GM12892 (cell line): ENCODE measurements around the gene CS.
"Not testable (repeated sequence)": the region's sequence is repeated elsewhere in the genome, so short reads cannot be mapped to it uniquely, and the experiment has no call there.

ENCODE experiments used
- POLR2A ChIP-seq: IDR thresholded peaks from 2 replicates; pipeline ENCODE4 v1.6.1; 2011; ENCODE audit warnings: low read depth, low read length, control low read depth
- POLR2AphosphoS5 ChIP-seq: IDR thresholded peaks from 2 replicates; pipeline ENCODE4 v1.6.1; 2011; ENCODE audit warnings: low read depth, low read length, control low read depth
- TAF1 ChIP-seq: IDR thresholded peaks from 2 replicates; pipeline ENCODE4 v1.6.1; 2011; ENCODE audit warnings: low read depth, mild to moderate bottlenecking, control low read depth, low read length, borderline replicate concordance

DNA sequence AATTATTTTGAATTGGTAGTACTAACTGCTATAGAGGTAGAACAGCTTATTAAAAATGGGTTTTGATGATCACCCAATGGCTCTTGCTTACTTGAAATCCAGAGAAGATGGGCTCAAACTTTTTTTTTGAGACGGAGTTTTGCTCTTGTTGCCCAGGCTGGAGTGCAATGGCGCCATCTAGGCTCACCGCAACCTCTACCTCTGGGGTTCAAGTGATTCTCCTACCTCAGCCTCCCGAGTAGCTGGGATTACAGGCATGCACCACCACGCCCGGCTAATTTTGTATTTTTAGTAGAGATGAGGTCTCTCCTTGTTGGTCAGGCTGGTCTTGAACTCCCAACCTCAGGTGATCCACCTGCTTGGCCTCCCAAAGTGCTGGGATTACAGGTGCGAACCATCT, 37.2 kb downstream of the CS start:
- not testable (repeated sequence) for TF ChIP-seq POLR2A, TAF1, POLR2AphosphoS5
